Measurements from ENCODE around the gene CCDC138. TPM values are rescaled to one million over a fixed set of nuclear protein-coding genes. Genes with fewer than 3 reads are reported as not detected.

CCDC138 gene
- total RNA-seq, 2 donors from 2014 or later, result 1.1 to 4.5 TPM

DNA sequence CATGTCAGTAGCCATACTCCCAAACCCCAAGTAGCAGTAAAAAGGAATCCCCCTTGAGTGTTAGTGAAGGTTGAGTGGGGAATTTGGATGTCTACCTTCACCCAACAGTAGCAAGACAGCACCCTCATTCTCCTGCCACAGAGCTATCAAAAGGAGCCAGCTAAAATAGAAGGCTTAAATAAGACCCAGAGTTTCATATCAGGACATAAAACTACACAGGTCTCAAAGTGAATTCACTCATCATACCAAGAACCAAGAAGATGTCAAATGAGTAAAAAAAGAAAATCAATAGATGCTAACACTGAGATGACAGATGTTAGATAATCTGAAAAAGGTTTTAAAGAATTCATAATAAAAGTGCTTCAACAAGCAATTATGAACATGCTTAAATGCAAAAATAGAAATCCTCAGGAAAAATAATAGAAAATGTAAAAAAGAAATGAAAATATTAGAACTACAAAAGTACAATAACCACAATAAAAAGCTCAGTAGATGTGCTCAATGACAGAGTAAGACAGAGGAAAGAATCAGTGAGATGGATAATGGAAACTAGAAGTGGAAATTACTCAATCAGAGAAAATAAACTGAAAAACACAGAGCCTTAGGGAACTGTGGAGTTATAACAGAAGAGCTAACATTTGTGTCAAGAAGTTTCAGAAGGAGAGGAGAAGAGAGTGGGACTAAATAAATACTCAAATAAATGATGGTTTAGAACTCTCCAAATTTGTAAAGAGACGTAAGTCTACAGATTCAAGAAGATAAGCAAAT is 111.9 kb downstream of the CCDC138 start:
- DNase-seq (ENCODE audit: low spot score) (no peak), ATAC-seq (ENCODE audit: insufficient number of reproducible peaks, low FRiP score, low read depth) (no peak)
- H3K4me1 ChIP-seq (ENCODE audit: control insufficient read depth in 1 of 2, low read depth in 2 of 2), result no peaks in the 10 kb centered on the region
- H3K27me3 ChIP-seq (replicated peaks; ENCODE audit: insufficient read depth), result no peaks in the 10 kb centered on the region
- TF ChIP-seq, protein P1, sequence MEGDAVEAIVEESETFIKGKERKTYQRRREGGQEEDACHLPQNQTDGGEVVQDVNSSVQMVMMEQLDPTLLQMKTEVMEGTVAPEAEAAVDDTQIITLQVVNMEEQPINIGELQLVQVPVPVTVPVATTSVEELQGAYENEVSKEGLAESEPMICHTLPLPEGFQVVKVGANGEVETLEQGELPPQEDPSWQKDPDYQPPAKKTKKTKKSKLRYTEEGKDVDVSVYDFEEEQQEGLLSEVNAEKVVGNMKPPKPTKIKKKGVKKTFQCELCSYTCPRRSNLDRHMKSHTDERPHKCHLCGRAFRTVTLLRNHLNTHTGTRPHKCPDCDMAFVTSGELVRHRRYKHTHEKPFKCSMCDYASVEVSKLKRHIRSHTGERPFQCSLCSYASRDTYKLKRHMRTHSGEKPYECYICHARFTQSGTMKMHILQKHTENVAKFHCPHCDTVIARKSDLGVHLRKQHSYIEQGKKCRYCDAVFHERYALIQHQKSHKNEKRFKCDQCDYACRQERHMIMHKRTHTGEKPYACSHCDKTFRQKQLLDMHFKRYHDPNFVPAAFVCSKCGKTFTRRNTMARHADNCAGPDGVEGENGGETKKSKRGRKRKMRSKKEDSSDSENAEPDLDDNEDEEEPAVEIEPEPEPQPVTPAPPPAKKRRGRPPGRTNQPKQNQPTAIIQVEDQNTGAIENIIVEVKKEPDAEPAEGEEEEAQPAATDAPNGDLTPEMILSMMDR (IDR thresholded peaks at IDR 0.05), result no peak
- no peak overlapping the region for H3K4me3 ChIP-seq
- H3K27ac ChIP-seq, result no peak overlapping the region
- H3K36me3 ChIP-seq, result no peaks in the 10 kb centered on the region
- H3K9me3 ChIP-seq, result no peaks in the 10 kb centered on the region

GRCh38 chr2:108904680-108905079 is 118.1 kb downstream of the CCDC138 start:
- ATAC-seq (ENCODE audit: insufficient number of reproducible peaks, low FRiP score, low read depth) (no peak), DNase-seq (ENCODE audit: low spot score) (no peak)
- TF ChIP-seq, protein P1 (IDR thresholded peaks at IDR 0.05), result no peak
- Histone ChIP-seq H3K9me3 (no peaks in the 10 kb centered on the region), H3K4me1 (ENCODE audit: control insufficient read depth in 1 of 2, low read depth in 2 of 2) (peaks cover 6 to 14% of the 10 kb centered on the region in 2 donors), H3K4me3 (no peak overlapping the region), H3K36me3 (no peaks in the 10 kb centered on the region), H3K27me3 (replicated peaks; ENCODE audit: insufficient read depth) (no peaks in the 10 kb centered on the region), H3K27ac (no peak overlapping the region)

DNA sequence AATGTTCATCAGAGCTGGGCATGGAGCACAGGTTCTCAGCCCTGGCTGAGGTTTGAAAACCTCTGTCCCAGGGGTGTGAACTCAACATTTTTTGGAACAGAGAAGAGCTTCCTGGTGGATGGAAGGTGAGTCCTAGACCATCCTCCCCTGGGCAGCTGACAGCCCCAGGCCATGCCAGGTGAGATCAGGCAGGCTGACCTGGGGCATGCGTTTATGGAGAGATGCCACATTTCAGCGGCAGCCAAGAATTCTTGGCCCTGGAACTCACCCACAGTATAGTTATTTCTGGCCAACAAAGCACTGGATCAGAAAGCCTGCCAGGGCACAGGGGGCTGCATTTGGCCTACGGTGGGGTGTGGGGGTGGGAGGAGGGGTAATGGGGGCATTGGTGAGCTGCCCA is 118.6 kb downstream of the CCDC138 start:
- TF ChIP-seq, protein P1 (IDR thresholded peaks at IDR 0.05), result no peak
- no peak for ATAC-seq (ENCODE audit: insufficient number of reproducible peaks, low FRiP score, low read depth)

DNA sequence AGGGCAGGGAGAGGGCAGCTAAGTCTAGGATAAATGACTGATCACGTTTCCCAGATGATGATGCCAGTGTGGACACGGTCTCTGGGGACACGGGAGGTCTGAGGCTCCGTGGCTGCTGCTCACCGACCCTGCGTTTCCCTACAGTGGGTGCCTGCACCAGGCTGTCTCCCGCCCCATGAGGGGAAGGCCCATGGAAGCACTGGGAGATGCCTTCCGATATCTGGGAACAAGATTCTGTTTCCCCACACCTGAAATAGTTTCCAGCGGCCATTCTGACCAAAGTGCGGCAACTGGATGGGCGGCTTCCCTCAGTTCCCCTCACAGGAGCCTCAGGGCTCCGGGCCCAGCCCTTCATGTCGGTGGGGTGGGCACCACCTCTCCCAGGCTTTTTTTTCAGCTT is 119.3 kb downstream of the CCDC138 start:
- H3K36me3 ChIP-seq, result no peaks in the 10 kb centered on the region
- no peaks in the 10 kb centered on the region for H3K9me3 ChIP-seq
- TF ChIP-seq, protein P1 (IDR thresholded peaks at IDR 0.05), result no peak
- ATAC-seq (ENCODE audit: insufficient number of reproducible peaks, low FRiP score, low read depth) (no peak), DNase-seq (ENCODE audit: low spot score) (no peak)
- peaks cover 6 to 14% of the 10 kb centered on the region in 2 donors for H3K4me1 ChIP-seq (ENCODE audit: control insufficient read depth in 1 of 2, low read depth in 2 of 2)
- H3K27ac ChIP-seq, result no peak overlapping the region
- H3K4me3 ChIP-seq, result no peak overlapping the region
- H3K27me3 ChIP-seq (replicated peaks; ENCODE audit: insufficient read depth), result no peaks in the 10 kb centered on the region

More for the DNA sequence above, 118.6 kb downstream of the CCDC138 start:
- no peak for DNase-seq (ENCODE audit: low spot score)
- Histone ChIP-seq H3K9me3 (no peaks in the 10 kb centered on the region), H3K36me3 (no peaks in the 10 kb centered on the region), H3K4me1 (ENCODE audit: control insufficient read depth in 1 of 2, low read depth in 2 of 2) (peaks cover 6 to 14% of the 10 kb centered on the region in 2 donors), H3K27me3 (replicated peaks; ENCODE audit: insufficient read depth) (no peaks in the 10 kb centered on the region), H3K4me3 (no peak overlapping the region), H3K27ac (no peak overlapping the region)

GRCh38 chr2:108906403-108907077 is 120.0 kb downstream of the CCDC138 start:
- Histone ChIP-seq H3K4me1 (ENCODE audit: control insufficient read depth in 1 of 2, low read depth in 2 of 2) (peaks cover 6 to 14% of the 10 kb centered on the region in 2 donors), H3K27me3 (replicated peaks; ENCODE audit: insufficient read depth) (no peaks in the 10 kb centered on the region), H3K4me3 (no peak overlapping the region), H3K9me3 (no peaks in the 10 kb centered on the region), H3K36me3 (no peaks in the 10 kb centered on the region), H3K27ac (no peak overlapping the region)
- TF ChIP-seq, protein P1 (IDR thresholded peaks at IDR 0.05), result no peak
- no peak for ATAC-seq (ENCODE audit: insufficient number of reproducible peaks, low FRiP score, low read depth)
- DNase-seq (ENCODE audit: low spot score), result no peak

All from thoracic aorta (tissue), 2 donors.